ENCODE data around the gene PLEKHA5.

DNA sequence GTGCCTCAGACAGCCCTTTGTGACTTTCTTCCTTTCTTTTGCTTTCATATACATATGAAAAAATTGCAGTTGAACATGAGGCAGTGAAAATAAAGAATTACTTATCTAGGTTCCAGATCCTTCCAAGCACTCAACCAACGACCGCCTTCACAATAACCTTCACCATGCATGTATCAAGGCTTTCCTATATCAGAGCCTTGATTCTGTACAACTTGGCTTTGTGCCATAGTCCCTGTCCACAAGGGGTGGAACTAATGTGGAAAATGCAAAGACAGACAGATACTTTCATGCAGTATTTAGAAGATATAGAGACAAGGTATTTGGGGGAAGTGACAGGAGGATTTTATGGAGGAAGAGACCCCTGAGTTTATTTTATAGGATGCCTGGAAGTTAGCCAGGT, 48.6 kb upstream of the PLEKHA5 start:
- TF ChIP-seq, protein P1, sequence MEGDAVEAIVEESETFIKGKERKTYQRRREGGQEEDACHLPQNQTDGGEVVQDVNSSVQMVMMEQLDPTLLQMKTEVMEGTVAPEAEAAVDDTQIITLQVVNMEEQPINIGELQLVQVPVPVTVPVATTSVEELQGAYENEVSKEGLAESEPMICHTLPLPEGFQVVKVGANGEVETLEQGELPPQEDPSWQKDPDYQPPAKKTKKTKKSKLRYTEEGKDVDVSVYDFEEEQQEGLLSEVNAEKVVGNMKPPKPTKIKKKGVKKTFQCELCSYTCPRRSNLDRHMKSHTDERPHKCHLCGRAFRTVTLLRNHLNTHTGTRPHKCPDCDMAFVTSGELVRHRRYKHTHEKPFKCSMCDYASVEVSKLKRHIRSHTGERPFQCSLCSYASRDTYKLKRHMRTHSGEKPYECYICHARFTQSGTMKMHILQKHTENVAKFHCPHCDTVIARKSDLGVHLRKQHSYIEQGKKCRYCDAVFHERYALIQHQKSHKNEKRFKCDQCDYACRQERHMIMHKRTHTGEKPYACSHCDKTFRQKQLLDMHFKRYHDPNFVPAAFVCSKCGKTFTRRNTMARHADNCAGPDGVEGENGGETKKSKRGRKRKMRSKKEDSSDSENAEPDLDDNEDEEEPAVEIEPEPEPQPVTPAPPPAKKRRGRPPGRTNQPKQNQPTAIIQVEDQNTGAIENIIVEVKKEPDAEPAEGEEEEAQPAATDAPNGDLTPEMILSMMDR (IDR thresholded peaks at IDR 0.05) = no peak
- no peak for TF ChIP-seq POLR2AphosphoS5 (IDR thresholded peaks at IDR 0.05)
